Gastroesophageal sphincter (tissue), 3 donors: Measurements from ENCODE around the gene C22orf31.

Experiments
- CTCF ChIP-seq, 4 experiments: fragments of 200-600 bp in 2 of 4; fragments of 450-650 bp in 2 of 4; sonication (generic) in 1 of 4; IDR thresholded peaks; one replicate each; pipeline ENCODE4 v1.5.1; 2017 to 2019; ENCODE audit warnings: antibody characterized with exemption in 4 of 4, mild to moderate bottlenecking in 2 of 4, moderate library complexity in 2 of 4
- POLR2A ChIP-seq, 2 donors: fragments of 450-650 bp; IDR thresholded peaks; one replicate each; pipeline ENCODE4 v1.6.1; 2017; ENCODE audit warnings: antibody characterized with exemption in 2 of 2, mild to moderate bottlenecking in 2 of 2, moderate library complexity in 1 of 2

- no peak for TF ChIP-seq POLR2A (IDR thresholded peaks at IDR 0.05)
- no peak for TF ChIP-seq CTCF (IDR thresholded peaks at IDR 0.05)
Observed at GRCh38 chr22:29079218-29079901, 17.7 kb upstream of the C22orf31 start.
